NCI-H2171 treated with DMSO at 0.1 percent for 48 hours (cell line): ENCODE results near the gene ACSL5.
"Not testable (repeated sequence)": the region's sequence is repeated elsewhere in the genome, so short reads cannot be mapped to it uniquely, and the experiment has no call there.

Experiments used
- DNase-seq: peaks from one replicate; lab custom pipeline; 2025; lab: John Stamatoyannopoulos, UW

ACSL5 gene

DNA sequence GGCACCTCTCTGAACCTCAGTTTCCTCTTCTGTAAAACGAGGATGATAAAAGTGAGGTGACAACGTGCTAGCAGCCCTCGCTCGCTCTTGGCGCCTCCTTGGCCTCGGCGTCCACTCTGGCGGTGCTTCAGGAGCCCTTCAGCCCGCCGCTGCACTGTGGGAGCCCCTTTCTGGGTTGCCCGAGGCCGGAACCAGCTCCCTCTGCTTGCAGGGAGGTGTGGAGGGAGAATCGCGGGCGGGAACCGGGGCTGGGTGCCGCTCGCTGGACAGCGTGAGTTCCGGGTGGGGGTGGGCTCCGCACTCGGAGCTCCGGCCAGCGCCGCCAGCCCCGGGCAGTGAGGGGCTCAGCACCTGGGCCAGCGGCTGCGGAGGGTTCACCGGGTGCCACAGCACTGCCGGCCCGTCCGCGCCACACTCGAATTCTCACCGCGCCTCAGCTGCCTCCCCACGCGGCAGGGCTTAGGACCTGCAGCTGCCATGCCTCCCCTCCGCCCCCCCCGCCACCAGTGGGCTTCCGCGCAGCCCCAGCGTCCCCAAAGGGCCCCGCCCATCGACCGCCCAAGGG is 24.3 kb upstream of the ACSL5 start:
- DNase-seq = no peak

- DNase-seq = no peak
Observed at GRCh38 chr10:112351146-112351545, 22.8 kb upstream of the ACSL5 start.

DNA sequence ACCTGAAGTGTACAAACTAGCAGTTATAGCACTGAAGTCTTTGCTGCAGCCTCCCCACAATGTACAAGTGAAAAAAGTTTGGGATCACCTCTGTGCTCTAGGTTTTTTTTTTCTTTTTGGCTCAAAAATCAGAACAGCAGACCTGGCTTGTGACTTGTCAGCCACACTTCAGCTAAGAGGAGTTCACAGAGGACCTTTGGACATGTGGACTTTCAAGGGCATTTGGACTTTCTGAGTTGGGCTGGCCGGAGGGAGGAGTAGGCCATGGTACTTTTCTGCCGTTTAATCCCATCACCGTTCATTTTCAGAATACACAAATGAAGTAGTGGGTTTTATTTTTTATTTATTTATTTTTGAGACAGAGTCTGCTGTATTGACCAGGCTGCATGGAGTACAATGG is 21.9 kb upstream of the ACSL5 start:
- DNase-seq = no peak

DNA sequence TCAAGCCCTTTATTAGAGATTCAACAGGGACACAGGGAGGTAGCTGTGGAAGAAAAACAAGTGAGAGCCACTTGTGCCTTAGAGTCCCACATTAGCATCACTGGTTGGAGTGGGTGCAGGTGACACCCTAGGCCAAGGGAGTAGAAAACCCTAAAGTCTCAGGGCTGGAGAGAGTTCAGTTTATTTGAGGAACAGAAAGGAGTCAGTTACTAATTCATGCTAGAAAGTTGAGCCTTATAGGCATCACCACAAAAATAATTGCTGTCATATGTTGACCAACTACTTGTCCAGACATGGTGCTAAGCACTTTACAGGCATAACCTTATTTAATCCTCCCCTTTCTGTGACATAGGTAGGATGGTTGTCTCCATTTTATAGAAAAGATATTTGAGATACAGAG is 20.9 kb upstream of the ACSL5 start:
- no peak for DNase-seq

- DNase-seq = no peak
Observed at GRCh38 chr10:112356686-112357085, 17.2 kb upstream of the ACSL5 start.

- DNase-seq = no peak
Observed at GRCh38 chr10:112359606-112360307, 14.2 kb upstream of the ACSL5 start.

GRCh38 chr10:112360308-112361270 is 13.3 kb upstream of the ACSL5 start:
- no peak for DNase-seq

DNA sequence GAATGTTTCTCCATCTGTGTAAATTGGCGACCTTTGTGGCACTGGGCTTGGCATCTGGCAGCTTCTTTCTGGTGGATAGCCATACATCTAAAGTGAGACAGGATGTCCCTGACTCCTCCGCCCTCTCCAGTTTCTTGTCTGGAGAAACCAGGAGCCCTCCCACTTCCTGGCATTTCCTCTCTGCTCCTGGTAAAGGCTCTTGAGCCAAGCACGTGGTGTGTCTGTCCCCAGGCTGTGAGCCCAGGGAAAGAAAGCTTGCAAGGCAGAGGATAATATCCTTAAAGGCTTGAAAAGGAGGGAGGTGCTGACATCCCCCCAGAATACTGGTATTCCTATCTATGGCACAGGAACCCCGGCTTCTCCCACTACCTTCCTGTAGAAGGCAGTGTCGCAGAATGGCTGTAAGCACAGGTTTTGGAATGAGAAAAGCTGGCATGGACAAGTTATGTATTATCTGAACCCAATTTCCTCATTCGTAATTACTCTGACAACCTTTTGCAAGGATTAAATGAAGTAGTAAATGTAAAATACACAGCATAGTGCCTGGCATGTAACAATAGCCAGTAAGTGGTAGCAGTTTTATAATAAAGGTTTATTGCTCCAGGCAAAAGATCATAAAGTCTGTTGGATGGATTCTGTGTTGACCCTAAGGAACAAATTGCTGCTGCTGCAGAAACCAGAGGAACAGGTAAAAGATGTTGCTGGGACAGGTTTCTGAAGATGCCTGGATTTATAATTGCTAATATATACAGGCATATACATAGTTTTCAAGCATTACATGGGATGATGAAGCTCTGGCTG is 11.8 kb upstream of the ACSL5 start:
- DNase-seq = no peak

- no peak for DNase-seq
Observed at GRCh38 chr10:112362833-112363232, 11.1 kb upstream of the ACSL5 start.

DNA sequence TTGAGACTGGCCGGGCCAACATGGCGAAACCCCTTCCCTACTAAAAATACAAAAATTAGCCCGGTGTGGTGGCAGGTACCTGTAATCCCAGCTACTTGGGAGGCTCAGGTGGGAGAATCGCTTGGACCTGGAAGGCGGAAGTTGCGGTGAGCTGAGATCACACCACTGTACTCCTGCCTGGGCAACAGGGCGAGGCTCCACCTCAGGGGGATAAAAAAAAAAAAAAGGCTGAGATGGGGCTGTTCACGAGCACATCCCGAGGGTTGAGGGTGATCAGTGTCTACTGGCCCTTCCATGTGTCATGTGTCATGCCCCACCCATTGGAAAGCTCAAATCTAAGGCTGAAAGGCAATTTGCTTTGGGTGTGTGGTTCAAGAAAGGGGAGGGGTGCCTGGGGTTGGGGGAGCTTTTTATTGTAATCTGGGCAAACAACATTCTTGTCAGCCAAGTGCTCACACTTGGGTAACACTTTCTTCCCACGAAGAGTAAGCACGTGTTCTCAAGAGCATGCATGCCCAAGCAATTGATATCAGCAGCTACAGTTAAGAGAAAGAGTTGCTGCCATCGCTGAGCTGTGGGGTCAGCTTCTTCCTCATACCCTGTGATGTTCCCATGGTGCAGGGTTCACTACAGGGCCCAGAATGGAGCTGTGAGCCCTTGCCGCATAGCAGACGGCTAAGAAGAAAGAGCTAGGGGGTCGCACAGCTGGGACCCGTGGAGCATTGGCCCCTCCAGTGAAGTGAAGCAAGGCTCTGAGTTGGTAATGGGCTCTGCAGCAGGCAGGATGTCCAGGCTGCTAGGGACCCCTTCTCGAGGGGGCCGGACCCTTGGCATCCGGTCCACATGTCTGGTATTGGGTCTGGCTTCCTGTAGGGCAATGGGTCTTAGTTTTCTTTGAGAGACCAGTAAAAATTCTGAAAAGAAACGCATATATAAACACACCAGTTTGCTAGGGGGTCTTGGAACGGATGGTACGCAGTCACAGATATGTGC is 9.9 kb upstream of the ACSL5 start:
- DNase-seq = no peak

- DNase-seq = no peak
Observed at GRCh38 chr10:112365014-112365432, 8.9 kb upstream of the ACSL5 start.

- DNase-seq = no peak
Observed at GRCh38 chr10:112365451-112365850, 8.5 kb upstream of the ACSL5 start.

GRCh38 chr10:112366992-112367391 is 6.9 kb upstream of the ACSL5 start:
- DNase-seq = no peak

- no peak for DNase-seq
Observed at GRCh38 chr10:112367516-112367915, 6.4 kb upstream of the ACSL5 start.

DNA sequence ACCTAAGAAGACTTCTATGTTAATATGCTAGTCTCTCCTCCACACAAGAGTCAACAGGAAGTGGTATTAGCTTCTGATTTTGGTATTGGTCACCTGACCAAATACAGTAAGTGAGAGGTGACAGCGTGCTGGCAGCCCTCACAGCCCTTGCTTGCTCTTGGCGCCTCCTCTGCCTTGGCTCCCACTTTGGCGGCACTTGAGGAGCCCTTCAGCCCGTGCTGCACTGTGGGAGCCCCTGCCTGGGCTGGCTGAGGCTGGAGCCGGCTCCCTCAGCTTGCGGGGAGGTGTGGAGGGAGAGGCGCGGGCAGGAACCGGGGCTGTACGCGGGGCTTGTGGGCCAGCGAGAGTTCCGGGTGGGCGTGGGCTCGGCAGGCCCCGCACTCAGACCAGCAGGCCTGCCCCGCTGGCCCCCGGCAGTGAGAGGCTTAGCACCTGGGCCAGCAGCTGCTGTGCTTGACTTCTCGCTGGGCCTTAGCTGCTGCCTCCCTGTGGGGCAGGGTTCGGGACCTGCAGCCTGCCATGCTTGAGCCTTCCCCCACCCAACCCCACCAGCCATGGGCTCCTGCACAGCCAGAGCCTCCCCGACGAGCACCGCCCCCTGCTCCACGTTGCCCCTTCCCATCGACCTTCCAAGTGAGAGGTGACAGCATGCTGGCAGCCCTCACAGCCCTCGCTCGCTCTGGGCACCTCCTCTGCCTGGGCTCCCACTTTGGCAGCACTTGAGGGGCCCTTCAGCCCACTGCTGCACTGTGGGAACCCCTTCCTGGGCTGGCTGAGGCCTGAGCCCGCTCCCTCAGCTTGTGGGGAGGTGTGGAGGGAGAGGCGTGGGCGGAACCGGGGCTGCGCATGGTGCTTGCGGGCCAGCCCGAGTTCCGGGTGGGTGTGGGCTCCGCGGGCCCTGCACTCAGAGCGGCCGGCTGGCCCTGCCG is 4.2 kb upstream of the ACSL5 start:
- DNase-seq = no peak

DNA sequence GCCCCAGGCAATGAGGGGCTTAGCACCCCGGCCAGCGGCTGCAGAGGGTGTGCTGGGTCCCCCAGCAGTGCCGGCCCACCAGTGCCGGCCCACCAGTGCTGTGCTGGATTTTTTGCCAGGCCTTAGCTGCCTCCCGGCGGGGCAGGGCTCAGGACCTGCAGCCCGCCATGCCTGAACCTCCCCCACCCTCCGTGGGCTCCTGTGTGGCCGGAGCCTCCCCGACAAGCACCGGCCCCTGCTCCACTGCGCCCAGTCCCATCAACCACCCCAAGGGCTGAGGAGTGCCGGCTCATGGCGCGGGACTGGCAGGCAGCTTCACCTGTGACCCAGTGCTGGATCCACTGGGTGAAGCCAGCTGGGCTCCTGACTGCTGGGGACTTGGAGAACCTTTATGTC is 3.5 kb upstream of the ACSL5 start:
- DNase-seq = no peak

- not testable (repeated sequence) for DNase-seq
Observed at GRCh38 chr10:112371326-112371725, 2.6 kb upstream of the ACSL5 start.

DNA sequence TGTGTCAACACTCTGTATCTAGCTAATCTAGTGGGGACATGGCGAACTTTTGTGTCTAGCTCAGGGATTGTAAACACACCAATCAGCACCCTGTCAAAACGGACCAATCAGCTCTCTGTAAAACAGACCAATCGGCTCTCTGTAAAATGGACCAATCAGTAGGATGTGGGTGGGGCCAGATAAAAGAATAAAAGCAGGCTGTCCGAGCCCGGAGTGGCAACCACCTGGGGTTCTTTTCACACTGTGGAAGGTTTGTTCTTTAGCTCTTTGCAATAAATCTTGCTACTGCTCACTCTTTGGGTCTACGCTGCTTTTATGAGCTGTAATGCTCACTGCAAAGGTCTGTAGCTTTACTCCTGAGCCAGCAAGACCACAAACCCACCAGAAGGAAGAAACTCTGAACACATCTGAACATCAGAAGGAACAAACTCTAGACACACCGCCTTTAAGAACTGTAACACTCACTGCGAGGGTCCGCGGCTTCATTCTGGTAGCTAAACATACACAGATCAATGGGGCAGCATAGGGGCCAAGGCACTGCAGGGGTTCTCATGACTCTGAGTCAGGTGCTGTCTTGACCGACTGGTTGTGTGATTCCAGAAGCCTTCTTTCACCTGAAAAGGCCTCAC is 1.6 kb upstream of the ACSL5 start:
- DNase-seq = not testable (repeated sequence)
